Sigmoid colon (tissue), 4 donors: ENCODE results near the gene KCNG2.

Experiments used
- CTCF ChIP-seq, 4 experiments: fragments of 450-650 bp in 3 of 4; fragments of 200-600 bp in 1 of 4; IDR thresholded peaks; one replicate each; pipeline ENCODE4 v1.5.1; 2016 to 2019; ENCODE audit warnings: antibody characterized with exemption in 4 of 4, mild to moderate bottlenecking in 3 of 4, moderate library complexity in 2 of 4
- EP300 ChIP-seq, 4 donors: sonication (generic); formaldehyde crosslinking; IDR thresholded peaks; one replicate each; pipeline ENCODE4 v1.6.1; 2017; ENCODE audit warnings: antibody characterized with exemption in 4 of 4
- POLR2A ChIP-seq, 2 donors: fragments of 450-650 bp; IDR thresholded peaks; one replicate each; pipeline ENCODE4 v1.6.1; 2016; ENCODE audit warnings: antibody characterized with exemption in 2 of 2, mild to moderate bottlenecking in 2 of 2, moderate library complexity in 2 of 2
- POLR2AphosphoS5 ChIP-seq, 4 donors: sonication (generic); formaldehyde crosslinking; IDR thresholded peaks; one replicate each; pipeline ENCODE4 v1.6.1; 2017; ENCODE audit warnings: antibody characterized with exemption in 4 of 4

- TF ChIP-seq CTCF (IDR thresholded peaks at IDR 0.05) (no peak), POLR2AphosphoS5 (IDR thresholded peaks at IDR 0.05) (no peak), POLR2A (IDR thresholded peaks at IDR 0.05) (no peak), EP300 (IDR thresholded peaks at IDR 0.05) (no peak)
Measured at GRCh38 chr18:79784965-79785770, 12.6 kb upstream of the KCNG2 start.
